H9 (cell line): ENCODE data around the gene MCF2L2. TPM values are rescaled to one million over a fixed set of nuclear protein-coding genes. Genes with fewer than 3 reads are reported as not detected.

Experiments used
- DNase-seq: peaks from one replicate; pipeline ENCODE4 v3.0.0-alpha.2; 2017
- H2AFZ ChIP-seq: one replicate; pipeline ENCODE4 v1.6.1; 2013; ENCODE audit warnings: mild to moderate bottlenecking, low read length, control low read depth, moderate library complexity
- H2AK5ac ChIP-seq: 2 replicates; pipeline ENCODE4 v1.6.1; 2013; ENCODE audit warnings: low read length, control low read depth, mixed read lengths; ENCODE audit not compliant: insufficient read length
- H2BK120ac ChIP-seq: one replicate; pipeline ENCODE4 v1.6.1; 2013; ENCODE audit warnings: low read depth, mild to moderate bottlenecking, low read length, control low read depth, inconsistent platforms; ENCODE audit not compliant: poor library complexity, severe bottlenecking
- H2BK12ac ChIP-seq: 2 replicates; pipeline ENCODE4 v1.6.1; 2013; ENCODE audit warnings: low read length, control low read depth, mixed read lengths, low read depth; ENCODE audit not compliant: insufficient read length
- H2BK15ac ChIP-seq: 2 replicates; pipeline ENCODE4 v1.6.1; 2013; ENCODE audit warnings: low read depth, low read length, control low read depth
- H2BK20ac ChIP-seq: one replicate; pipeline ENCODE4 v1.6.1; 2013; ENCODE audit warnings: low read depth, mild to moderate bottlenecking, low read length, control low read depth, inconsistent platforms; ENCODE audit not compliant: poor library complexity, severe bottlenecking
- H2BK5ac ChIP-seq: 2 replicates; pipeline ENCODE4 v1.6.1; 2013; ENCODE audit warnings: low read length, control low read depth, mixed read lengths; ENCODE audit not compliant: insufficient read length
- H3K14ac ChIP-seq: 2 replicates; pipeline ENCODE4 v1.6.1; 2013; ENCODE audit warnings: low read length, control low read depth; ENCODE audit not compliant: insufficient read depth
- H3K18ac ChIP-seq: 2 replicates; pipeline ENCODE4 v1.6.1; 2013; ENCODE audit warnings: low read depth, mild to moderate bottlenecking, mixed read lengths, low read length, control low read depth; ENCODE audit not compliant: insufficient read length
- H3K23ac ChIP-seq: 2 replicates; pipeline ENCODE4 v1.6.1; 2013; ENCODE audit warnings: low read length, control low read depth, mixed read lengths, low read depth; ENCODE audit not compliant: insufficient read length
- H3K23me2 ChIP-seq: 2 replicates; pipeline ENCODE4 v1.6.1; 2013; ENCODE audit warnings: low read depth, mild to moderate bottlenecking, mixed read lengths, low read length, control low read depth; ENCODE audit not compliant: insufficient read length, poor library complexity, severe bottlenecking
- H3K27ac ChIP-seq: 2 replicates; pipeline ENCODE4 v1.5.1; 2013; ENCODE audit warnings: low read length, control low read depth, mixed read lengths, low read depth; ENCODE audit not compliant: insufficient read length
- H3K27me3 ChIP-seq: 2 replicates; pipeline ENCODE4 v1.6.1; 2013; ENCODE audit warnings: low read length, control low read depth, inconsistent platforms; ENCODE audit not compliant: insufficient read depth
- H3K4ac ChIP-seq: 2 replicates; pipeline ENCODE4 v1.6.1; 2013; ENCODE audit warnings: low read depth, mild to moderate bottlenecking, control low read depth, inconsistent platforms, low read length, moderate library complexity
- H3K4me1 ChIP-seq: 2 replicates; pipeline ENCODE4 v1.6.1; 2013; ENCODE audit warnings: low read length, control low read depth, inconsistent platforms; ENCODE audit not compliant: insufficient read depth
- H3K4me2 ChIP-seq: 2 replicates; pipeline ENCODE4 v1.6.1; 2013; ENCODE audit warnings: low read length, control low read depth, mixed read lengths; ENCODE audit not compliant: insufficient read length, insufficient read depth
- H3K56ac ChIP-seq: 2 replicates; pipeline ENCODE4 v1.6.1; 2013; ENCODE audit warnings: low read depth, mild to moderate bottlenecking, mixed read lengths, low read length, control low read depth; ENCODE audit not compliant: insufficient read length
- H3K79me1 ChIP-seq: 2 replicates; pipeline ENCODE4 v1.6.1; 2013; ENCODE audit warnings: low read depth, mild to moderate bottlenecking, moderate library complexity, low read length, control low read depth, inconsistent platforms; ENCODE audit not compliant: insufficient read depth, poor library complexity, severe bottlenecking
- H3K79me2 ChIP-seq: 2 replicates; pipeline ENCODE4 v1.6.1; 2013; ENCODE audit warnings: low read length, control low read depth, inconsistent platforms; ENCODE audit not compliant: insufficient read depth
- H3K9ac ChIP-seq: 2 replicates; pipeline ENCODE4 v1.6.1; 2013; ENCODE audit warnings: low read length, control low read depth, mixed read lengths; ENCODE audit not compliant: insufficient read length; ENCODE audit errors: extremely low read depth
- H3K9me3 ChIP-seq: one replicate; pipeline ENCODE4 v1.6.1; 2013; ENCODE audit warnings: low read depth, low read length, inconsistent platforms; ENCODE audit not compliant: control insufficient read depth
- H3T11ph ChIP-seq: one replicate; pipeline ENCODE4 v1.6.1; 2013; ENCODE audit warnings: mild to moderate bottlenecking, low read length, control low read depth, inconsistent platforms
- H4K20me1 ChIP-seq: one replicate; pipeline ENCODE4 v1.6.1; 2013; ENCODE audit not compliant: control insufficient read depth, insufficient read length, insufficient read depth
- H4K5ac ChIP-seq: 2 replicates; pipeline ENCODE4 v1.6.1; 2013; ENCODE audit warnings: low read depth, mild to moderate bottlenecking, mixed read lengths, low read length, control low read depth; ENCODE audit not compliant: insufficient read length
- H4K8ac ChIP-seq: replicated peaks from 2 replicates; pipeline ENCODE4 v1.6.1; 2013; ENCODE audit warnings: low read length, control low read depth, mixed read lengths, low read depth; ENCODE audit not compliant: insufficient read length
- H4K91ac ChIP-seq: 2 replicates; pipeline ENCODE4 v1.6.1; 2013; ENCODE audit warnings: low read depth, mild to moderate bottlenecking, moderate library complexity, mixed read lengths, low read length, control low read depth; ENCODE audit not compliant: insufficient read length
- H3K27ac Mint-ChIP-seq, 3 experiments: 2 replicates in 2 of 3; 3 replicates in 1 of 3; pipeline ENCODE4 v1.8.0; 2020 to 2021; ENCODE audit warnings: mixed read lengths in 3 of 3, mild to moderate bottlenecking in 1 of 3, moderate library complexity in 1 of 3
- H3K27me3 Mint-ChIP-seq: 2 replicates; pipeline ENCODE4 v1.8.0; 2021; ENCODE audit warnings: low read depth, mild to moderate bottlenecking, moderate library complexity, mixed read lengths
- H3K36me3 Mint-ChIP-seq, 3 experiments: 2 replicates in 2 of 3; 3 replicates in 1 of 3; pipeline ENCODE4 v1.8.0; 2020 to 2021; ENCODE audit warnings: low read depth in 3 of 3, mixed read lengths in 3 of 3; ENCODE audit not compliant: insufficient read depth in 1 of 3
- H3K4me1 Mint-ChIP-seq, 2 experiments: 2 replicates each; pipeline ENCODE4 v1.8.0; 2020; ENCODE audit warnings: mixed read lengths in 2 of 2
- H3K4me3 Mint-ChIP-seq, 2 experiments: 2 replicates in 1 of 2; 3 replicates in 1 of 2; pipeline ENCODE4 v1.8.0; 2020 to 2021; ENCODE audit warnings: mild to moderate bottlenecking in 2 of 2, mixed read lengths in 2 of 2, moderate library complexity in 1 of 2
- H3K9me3 Mint-ChIP-seq, 2 experiments: 2 replicates in 1 of 2; 3 replicates in 1 of 2; pipeline ENCODE4 v1.8.0; 2020; ENCODE audit warnings: mild to moderate bottlenecking in 2 of 2, mixed read lengths in 2 of 2, moderate library complexity in 1 of 2
- CTCF ChIP-seq: fragments of 200-600 bp; sonication (generic); conservative IDR thresholded peaks from 3 replicates; pipeline ENCODE4 v1.8.0; 2021; ENCODE audit warnings: antibody characterized with exemption, mild to moderate bottlenecking
- WGBS: extraction: QIAGEN DNeasy Blood & Tissue Kit; methylation state at CpG from one replicate; pipeline ENCODE4 v1.1.7; 2013; ENCODE audit warnings: missing lambda C conversion rate, low lambda C conversion rate, mixed read lengths; ENCODE audit not compliant: insufficient read length; ENCODE audit errors: extremely low coverage; 5-methylcytosine and 5-hydroxymethylcytosine counted together
- total RNA-seq: library from RNA; stranded (reverse); gene quantifications from 2 replicates; pipeline ENCODE4 v1.2.1, GENCODE V29; 2021

Gene MCF2L2
- total RNA-seq, 1 experiment from 2014 or later: 6.4 TPM

- no peak overlapping the region for H3K56ac ChIP-seq
- Mint-ChIP-seq H3K27ac (peak overlapping the region in 2 of 3 experiments; percentile 3 to 20; a peak in 2 of 7 replicates), H3K36me3 (no peaks in the 10 kb centered on the region), H3K4me3 (no peak overlapping the region; a peak in 1 of 5 replicates), H3K27me3 (no peaks in the 10 kb centered on the region), H3K4me1 (peaks cover 9 to 10% of the 10 kb centered on the region in 2 experiments), H3K9me3 (no peaks in the 10 kb centered on the region)
- H4K91ac ChIP-seq: no peak overlapping the region
- no peaks in the 10 kb centered on the region for H3K9me3 ChIP-seq
- no peak overlapping the region for H2AK5ac ChIP-seq
- H3K4ac ChIP-seq: no peak overlapping the region
- H3K79me2 ChIP-seq: no peaks in the 10 kb centered on the region
- no peak for DNase-seq
- H3K23ac ChIP-seq: no peak overlapping the region
- H2BK12ac ChIP-seq: no peak overlapping the region
- H3K27me3 ChIP-seq: no peaks in the 10 kb centered on the region
- no peak overlapping the region for H4K8ac ChIP-seq
- no peak overlapping the region for H3K4me2 ChIP-seq
- H3T11ph ChIP-seq: no peak overlapping the region
- H3K18ac ChIP-seq: no peak overlapping the region
- no peak overlapping the region for H2BK15ac ChIP-seq
- no peak overlapping the region for H4K5ac ChIP-seq
- no peak overlapping the region for H3K9ac ChIP-seq
- no peaks in the 10 kb centered on the region for H4K20me1 ChIP-seq
- H3K23me2 ChIP-seq: no peaks in the 10 kb centered on the region
- H3K4me1 ChIP-seq: no peaks in the 10 kb centered on the region
- H2BK120ac ChIP-seq: no peak overlapping the region
- TF ChIP-seq CTCF: no peak
- no peaks in the 10 kb centered on the region for H3K79me1 ChIP-seq
- H2BK20ac ChIP-seq: no peak overlapping the region
- no peak overlapping the region for H3K14ac ChIP-seq
- no CpG with 5 or more reads among the region's 13 CpGs for WGBS
- H2AFZ ChIP-seq: no peak overlapping the region
- H2BK5ac ChIP-seq: no peak overlapping the region
- no peak overlapping the region for H3K27ac ChIP-seq
Observed at GRCh38 chr3:183400352-183400751, 28.1 kb downstream of the MCF2L2 start.
